Thymus (tissue), 11 donors: ENCODE data around the gene FUOM. TPM values are rescaled to one million over a fixed set of nuclear protein-coding genes. Genes with fewer than 3 reads are reported as not detected.
"Not testable (repeated sequence)": the region's sequence is repeated elsewhere in the genome, so short reads cannot be mapped to it uniquely, and the experiment has no call there.

ENCODE experiments used
- DNase-seq, 9 donors: peaks; one replicate each; pipeline ENCODE4 v3.0.0-alpha.2; 2013; ENCODE audit warnings: low spot score in 9 of 9, low read depth in 6 of 9, missing footprints in 1 of 9
- H3K27ac ChIP-seq, 2 donors: one replicate each; pipeline ENCODE4 v1.5.1; 2013; ENCODE audit warnings: control low read depth in 1 of 2, low read depth in 1 of 2, low read length in 1 of 2, mild to moderate bottlenecking in 1 of 2, moderate library complexity in 1 of 2
- H3K27me3 ChIP-seq, 2 donors: one replicate each; pipeline ENCODE4 v1.5.1; 2013; ENCODE audit warnings: low read length in 1 of 2; ENCODE audit not compliant: control insufficient read depth in 2 of 2, insufficient read depth in 1 of 2
- H3K36me3 ChIP-seq, 2 donors: one replicate each; pipeline ENCODE4 v1.5.1; 2013; ENCODE audit warnings: low read length in 1 of 2, mild to moderate bottlenecking in 1 of 2, moderate library complexity in 1 of 2; ENCODE audit not compliant: control insufficient read depth in 2 of 2, insufficient read depth in 2 of 2
- H3K4me1 ChIP-seq, 2 donors: one replicate each; pipeline ENCODE4 v1.5.1; 2013; ENCODE audit warnings: low read length in 2 of 2; ENCODE audit not compliant: control insufficient read depth in 2 of 2, insufficient read depth in 2 of 2
- H3K4me3 ChIP-seq, 2 donors: one replicate each; pipeline ENCODE4 v1.5.1; 2013; ENCODE audit warnings: low read length in 2 of 2, control low read depth in 1 of 2, mild to moderate bottlenecking in 1 of 2
- H3K9me3 ChIP-seq, 2 donors: one replicate each; pipeline ENCODE4 v1.5.1; 2013; ENCODE audit warnings: low read length in 1 of 2, mild to moderate bottlenecking in 1 of 2; ENCODE audit not compliant: control insufficient read depth in 2 of 2, insufficient read depth in 1 of 2
- WGBS: extraction: QIAGEN DNeasy Blood & Tissue Kit; methylation state at CpG from one replicate; pipeline ENCODE4 v1.1.7; 2013; 5-methylcytosine and 5-hydroxymethylcytosine counted together
- polyA plus RNA-seq: library from polyadenylated mRNA; stranded (reverse); fragments of 200-250 nt; gene quantifications from one replicate; pipeline ENCODE4 v1.2.3, GENCODE V29; 2013
- total RNA-seq: library from RNA; stranded (reverse); fragments of 120-200 nt; gene quantifications from one replicate; pipeline ENCODE4 v1.2.4, GENCODE V29; 2013
- donor health status: healthy.

FUOM gene
- total and polyA plus RNA-seq, 2 donors, result 18.3 to 23.9 TPM

DNA sequence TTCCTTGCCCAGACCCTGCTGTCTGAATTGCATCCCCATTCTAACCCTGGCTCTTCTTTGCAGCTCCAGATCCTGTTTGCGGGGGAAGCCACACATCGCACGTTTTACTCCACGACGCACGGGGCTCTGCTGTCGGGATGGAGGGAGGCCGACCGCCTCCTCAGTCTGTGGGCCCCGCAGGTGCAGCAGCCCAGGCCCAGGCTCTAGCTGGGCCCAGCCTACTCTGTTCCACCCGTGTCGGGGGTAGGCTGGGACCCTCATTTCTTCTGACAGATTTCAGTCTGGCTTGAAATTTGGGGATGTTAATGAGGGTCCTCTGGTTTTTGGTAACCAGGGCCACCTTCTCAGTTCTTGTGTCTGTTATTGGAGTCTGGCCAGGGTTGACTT, 33.4 kb upstream of the FUOM start:
- no peaks in the 10 kb centered on the region for H3K27me3 ChIP-seq
- H3K4me3 ChIP-seq, result no peak overlapping the region
- 98% methylated on average over 12 of the region's 12 CpGs for WGBS
- H3K27ac ChIP-seq, result no peak overlapping the region
- peaks cover 6 to 7% of the 10 kb centered on the region in 2 donors for H3K36me3 ChIP-seq
- peaks cover 11 to 40% of the 10 kb centered on the region in 2 donors for H3K4me1 ChIP-seq
- DNase-seq, result no peak
- no peaks in the 10 kb centered on the region for H3K9me3 ChIP-seq

DNA sequence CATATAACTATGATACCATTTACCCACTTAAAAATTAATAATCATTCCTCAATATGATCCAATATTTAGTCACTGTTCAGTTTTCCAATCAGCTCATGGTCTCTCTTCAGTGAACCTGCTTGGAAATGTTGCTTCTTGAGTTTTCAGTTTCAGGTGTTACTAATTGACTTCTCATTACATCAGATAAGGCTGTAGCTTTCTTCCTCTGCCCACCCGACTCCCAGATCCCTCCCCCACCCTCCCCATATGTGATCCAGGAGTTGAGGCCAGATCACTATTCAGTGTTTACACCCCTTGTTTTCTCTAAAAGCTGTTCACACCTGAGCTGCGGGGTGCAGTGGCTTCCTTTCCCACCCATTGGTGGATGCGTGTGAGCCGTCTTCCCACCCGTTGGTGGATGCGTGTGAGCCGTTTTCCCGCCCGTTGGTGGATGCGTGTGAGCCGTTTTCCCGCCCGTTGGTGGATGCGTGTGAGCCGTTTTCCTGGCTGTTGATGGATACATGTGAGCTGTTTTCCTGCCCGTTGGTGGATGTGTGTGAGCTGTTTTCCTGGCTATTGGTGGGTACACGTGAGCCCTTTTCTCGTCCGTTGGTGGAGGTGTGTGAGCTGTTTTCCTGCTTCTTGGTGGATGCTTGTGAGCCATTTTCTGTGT, 32.9 kb upstream of the FUOM start:
- DNase-seq, result no peak
- H3K27me3 ChIP-seq, result no peaks in the 10 kb centered on the region
- peaks cover under 1 to 2% of the 10 kb centered on the region in 2 donors for H3K36me3 ChIP-seq
- H3K4me1 ChIP-seq, result peaks cover 11 to 40% of the 10 kb centered on the region in 2 donors
- peak overlapping the region; percentile 15 to 81 for H3K27ac ChIP-seq
- no peaks in the 10 kb centered on the region for H3K9me3 ChIP-seq
- H3K4me3 ChIP-seq, result no peak overlapping the region
- 96% methylated on average over 19 of the region's 19 CpGs for WGBS

DNA sequence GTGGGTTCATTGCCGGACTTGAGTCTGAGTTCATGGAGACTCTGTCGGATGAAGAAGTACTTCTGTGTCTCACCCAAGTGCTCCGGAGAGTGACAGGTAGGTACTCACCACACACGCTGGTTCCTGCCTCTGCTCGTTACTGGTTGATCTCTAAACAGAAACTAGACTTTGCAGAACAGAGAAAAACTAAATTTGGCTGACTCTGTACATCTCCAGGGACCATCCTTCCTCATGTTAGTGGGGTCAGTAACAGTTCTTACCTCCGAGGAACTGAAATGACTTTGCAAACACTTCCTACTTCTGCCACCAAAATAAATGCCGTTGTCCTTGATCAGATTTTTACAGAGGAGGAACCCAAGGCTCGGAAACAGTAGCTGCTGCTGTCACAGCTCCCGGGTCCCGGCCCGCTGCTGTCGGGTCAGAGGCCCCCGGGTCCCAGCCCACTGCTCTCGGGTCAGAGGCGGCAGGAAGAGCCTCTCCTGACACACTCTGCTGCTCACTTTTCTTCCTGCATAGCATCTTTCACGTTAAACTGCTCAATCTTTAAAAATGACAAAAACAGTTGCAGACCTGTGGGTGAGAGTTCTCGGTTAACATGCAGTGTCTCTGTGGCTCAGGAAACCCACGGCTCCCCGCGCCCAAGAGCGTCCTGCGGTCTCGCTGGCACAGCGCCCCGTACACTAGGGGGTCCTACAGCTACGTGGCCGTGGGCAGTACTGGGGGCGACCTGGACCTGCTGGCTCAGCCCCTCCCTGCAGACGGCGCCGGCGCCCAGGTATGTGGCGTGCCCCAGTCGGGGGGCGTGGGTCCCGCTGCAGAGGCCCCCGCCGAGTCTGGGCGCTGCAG, 31.4 kb upstream of the FUOM start:
- Histone ChIP-seq H3K27ac (peak overlapping the region; percentile 81 to 97), H3K36me3 (no peaks in the 10 kb centered on the region), H3K4me3 (peak overlapping the region; percentile 30 to 40), H3K4me1 (peaks cover 8 to 32% of the 10 kb centered on the region in 2 donors), H3K9me3 (no peaks in the 10 kb centered on the region), H3K27me3 (no peaks in the 10 kb centered on the region)
- peak in 5 of 9 donors; percentile 34 to 70 (median 39) for DNase-seq
- 44% methylated on average over 39 of the region's 39 CpGs for WGBS

DNA sequence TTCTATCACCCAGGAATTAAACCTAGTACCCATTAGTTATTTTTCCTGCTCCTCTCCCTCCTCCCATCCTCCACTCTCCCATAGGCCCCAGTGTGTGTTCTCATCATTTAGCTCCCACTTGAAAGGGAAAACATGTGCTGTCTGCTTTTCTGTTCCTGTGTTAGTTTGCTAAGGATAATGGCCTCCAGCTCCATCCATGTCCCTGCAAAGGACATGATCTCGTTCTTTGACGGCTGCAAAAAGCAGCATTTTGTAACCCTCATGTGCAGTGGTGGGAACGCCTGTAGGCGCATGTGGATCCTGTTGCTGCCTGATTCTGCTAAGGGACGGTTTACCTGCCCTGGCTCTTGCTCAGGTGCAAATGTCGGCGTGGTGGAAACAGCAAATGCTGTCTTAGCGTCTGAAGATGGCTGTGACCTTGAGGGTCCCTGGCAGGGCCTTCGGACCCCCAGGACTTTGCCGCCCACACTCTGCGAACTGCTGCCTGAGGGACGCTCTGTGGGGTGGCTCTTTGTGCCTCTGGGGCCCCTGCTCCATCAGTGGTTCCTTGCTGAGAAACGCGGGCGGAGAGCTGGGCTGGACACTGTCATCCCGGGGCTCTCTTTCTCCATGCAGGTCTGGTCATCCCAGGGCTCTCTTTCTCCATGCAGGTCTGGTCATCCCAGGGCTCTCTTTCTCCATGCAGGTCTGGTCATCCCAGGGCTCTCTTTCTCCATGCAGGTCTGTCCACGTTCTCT, 30.6 kb upstream of the FUOM start:
- Histone ChIP-seq H3K4me1 (peaks cover 8 to 28% of the 10 kb centered on the region in 2 donors), H3K9me3 (no peaks in the 10 kb centered on the region), H3K27ac (peak overlapping the region; percentile 81 to 97), H3K36me3 (no peaks in the 10 kb centered on the region), H3K27me3 (no peaks in the 10 kb centered on the region), H3K4me3 (peak overlapping the region in 1 of 2 donors; percentile 40)
- no peak for DNase-seq
- 91% methylated on average over 17 of the region's 17 CpGs for WGBS

DNA sequence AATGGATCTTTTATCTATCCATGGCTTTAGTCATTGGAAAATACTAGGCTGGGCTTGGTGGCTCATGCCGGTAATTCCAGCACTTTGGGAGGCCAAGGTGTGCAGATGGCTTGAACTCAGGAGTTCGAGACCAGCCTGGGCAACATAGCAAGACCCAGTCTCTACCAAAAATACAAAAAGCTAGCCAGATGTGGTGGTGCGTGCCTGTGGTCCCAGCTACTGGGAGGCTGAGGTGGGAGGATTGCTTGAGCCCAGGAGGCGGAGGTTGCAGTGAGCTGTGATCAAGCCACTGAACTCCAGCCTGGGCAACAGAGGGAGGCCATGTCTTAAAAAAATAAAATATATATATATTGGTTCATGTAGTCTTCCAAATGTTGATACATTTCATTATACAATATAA, 29.1 kb upstream of the FUOM start:
- DNase-seq, H3K36me3 ChIP-seq: not testable (repeated sequence)
- H3K4me1 ChIP-seq, result peaks cover 8 to 28% of the 10 kb centered on the region in 2 donors

DNA sequence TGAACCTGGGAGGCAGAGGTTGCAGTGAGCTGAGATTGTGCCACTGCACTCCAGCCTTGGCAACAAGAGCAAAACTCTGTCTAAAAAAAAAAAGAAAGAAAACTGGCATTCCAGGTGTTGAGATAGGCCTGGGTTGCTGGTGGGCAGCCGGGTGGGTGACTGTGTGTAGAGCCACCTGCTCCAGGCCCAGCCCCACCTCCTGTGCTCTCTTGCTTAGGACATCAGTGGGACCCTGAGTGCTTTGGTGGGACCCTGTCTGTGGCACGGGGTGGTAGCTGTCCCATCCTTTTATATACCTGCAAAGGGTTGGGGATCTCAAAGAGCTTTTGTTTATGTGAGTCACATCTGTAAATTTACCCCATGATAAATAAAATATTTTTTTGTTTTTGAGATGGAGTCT, 27.4 kb upstream of the FUOM start:
- no peak for DNase-seq
- H3K4me1 ChIP-seq, result peaks cover 8 to 18% of the 10 kb centered on the region in 2 donors
- WGBS, result 96% methylated on average over 2 of the region's 2 CpGs
- H3K4me3 ChIP-seq, result no peak overlapping the region
- no peaks in the 10 kb centered on the region for H3K9me3 ChIP-seq
- no peaks in the 10 kb centered on the region for H3K36me3 ChIP-seq
- no peak overlapping the region for H3K27ac ChIP-seq
- H3K27me3 ChIP-seq, result peaks cover 2 to 12% of the 10 kb centered on the region in 2 donors

More for the DNA sequence above, 29.1 kb upstream of the FUOM start:
- not testable (repeated sequence) for H3K9me3 ChIP-seq, H3K4me3 ChIP-seq, H3K27me3 ChIP-seq, H3K27ac ChIP-seq
- WGBS, result 98% methylated on average over 4 of the region's 4 CpGs

DNA sequence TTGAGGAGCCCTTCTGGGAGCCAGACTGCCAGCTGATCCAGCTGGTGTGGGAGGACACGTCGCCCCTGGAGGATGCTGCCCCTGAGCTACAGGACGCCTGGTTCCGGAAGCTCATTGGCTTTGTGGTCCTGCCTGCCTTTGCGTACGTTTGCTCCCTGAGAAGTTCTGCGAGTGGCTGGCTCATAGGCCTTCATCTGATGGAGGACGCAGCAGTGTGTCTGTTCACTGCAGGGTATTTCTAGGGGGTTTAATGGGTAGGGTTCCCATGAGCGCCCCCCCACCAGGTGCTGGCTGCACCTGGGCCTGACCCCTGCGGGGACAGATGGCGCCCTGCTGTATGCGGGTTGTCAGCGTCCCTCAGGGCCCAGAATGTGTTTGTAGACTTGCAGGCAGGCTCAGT, 26.3 kb upstream of the FUOM start:
- H3K36me3 ChIP-seq, result no peaks in the 10 kb centered on the region
- no peak overlapping the region for H3K27ac ChIP-seq
- H3K4me3 ChIP-seq, result no peak overlapping the region
- H3K4me1 ChIP-seq, result peaks cover under 1 to 11% of the 10 kb centered on the region in 2 donors
- no peaks in the 10 kb centered on the region for H3K9me3 ChIP-seq
- H3K27me3 ChIP-seq, result peaks cover 10 to 20% of the 10 kb centered on the region in 2 donors
- no peak for DNase-seq
- 96% methylated on average over 13 of the region's 13 CpGs for WGBS

DNA sequence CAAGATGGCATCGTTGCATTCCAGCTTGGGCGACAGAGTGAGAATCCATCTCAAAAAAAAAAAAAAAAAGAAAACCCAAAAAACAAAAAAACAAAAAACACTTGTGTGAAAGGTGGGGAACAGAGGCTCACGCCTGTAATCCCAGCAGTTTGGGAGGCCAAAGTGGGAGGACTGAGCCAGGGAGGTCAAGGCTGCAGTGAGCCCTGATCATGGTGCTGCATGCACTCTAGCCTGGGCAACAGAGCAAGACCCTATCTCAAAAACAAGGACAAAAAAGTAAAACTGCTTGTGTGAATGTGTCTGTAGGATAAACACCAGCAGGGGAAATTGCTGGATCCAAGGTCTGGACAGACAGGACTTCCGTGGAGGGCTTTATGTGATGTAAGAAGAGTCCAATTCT, 25.7 kb upstream of the FUOM start:
- Histone ChIP-seq H3K4me3 (no peak overlapping the region), H3K9me3 (no peaks in the 10 kb centered on the region), H3K36me3 (no peaks in the 10 kb centered on the region), H3K27me3 (peaks cover 10 to 22% of the 10 kb centered on the region in 2 donors), H3K27ac (no peak overlapping the region), H3K4me1 (peaks cover 0 to 6% of the 10 kb centered on the region in 2 donors)
- WGBS, result 97% methylated on average over 4 of the region's 4 CpGs
- no peak for DNase-seq

DNA sequence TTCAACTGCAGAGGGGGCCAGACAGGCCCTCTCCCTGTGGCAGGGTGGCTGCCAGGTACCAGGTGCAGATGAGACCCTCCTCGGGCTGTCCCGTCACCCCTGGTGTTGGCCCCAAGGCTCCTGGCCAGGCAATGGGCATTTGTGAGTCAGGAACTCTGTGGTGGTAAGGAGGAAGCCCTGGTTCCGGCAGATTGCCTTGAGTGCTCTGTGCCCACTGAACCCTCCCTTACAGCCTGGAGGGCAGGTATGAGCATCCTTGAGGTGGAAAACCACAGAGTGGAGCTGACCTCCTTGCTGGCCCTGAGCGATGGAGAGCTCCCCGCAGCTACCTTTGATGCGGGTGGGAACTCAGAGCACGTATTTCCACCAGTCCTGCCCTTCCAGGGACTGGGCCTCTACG, 23.2 kb upstream of the FUOM start:
- Histone ChIP-seq H3K27ac (no peak overlapping the region), H3K4me1 (peaks cover 3 to 11% of the 10 kb centered on the region in 2 donors), H3K36me3 (no peaks in the 10 kb centered on the region), H3K9me3 (no peaks in the 10 kb centered on the region), H3K4me3 (no peak overlapping the region), H3K27me3 (peaks cover 10 to 43% of the 10 kb centered on the region in 2 donors)
- 15% methylated on average over 8 of the region's 8 CpGs for WGBS
- DNase-seq, result no peak
